Adrenal gland (tissue), 5 donors: ENCODE results near the gene AKAP1.

ENCODE experiments used
- CTCF ChIP-seq, 6 experiments: fragments of 450-650 bp in 4 of 6; fragments of 200-600 bp in 2 of 6; sonication (generic) in 1 of 6; IDR thresholded peaks; 1 replicate in 5 of 6; 2 replicates in 1 of 6; pipeline versions ENCODE4 v1.5.1 to v1.8.0; 2016 to 2021; ENCODE audit warnings: antibody characterized with exemption in 6 of 6, mild to moderate bottlenecking in 2 of 6, moderate library complexity in 1 of 6
- POLR2A ChIP-seq, 2 donors: fragments of 450-650 bp; IDR thresholded peaks; one replicate each; pipeline ENCODE4 v1.6.1; 2017; ENCODE audit warnings: antibody characterized with exemption in 2 of 2, mild to moderate bottlenecking in 2 of 2, moderate library complexity in 1 of 2
- donor health status: DM: no; HTN: no; CAD: no.

- TF ChIP-seq CTCF (IDR thresholded peaks at IDR 0.05), result no peak
- no peak for TF ChIP-seq POLR2A (IDR thresholded peaks at IDR 0.05)
Measured at GRCh38 chr17:57071991-57072944, 12.8 kb upstream of the AKAP1 start.
